OCI-LY1 (cell line): ENCODE results near the gene M1AP.

Experiments used
- CTCF ChIP-seq: fragments of 200-600 bp; sonication (generic), shearing (Covaris generic); IDR thresholded peaks from 2 replicates; pipeline ENCODE4 v1.5.1; 2017; ENCODE audit warnings: mild to moderate bottlenecking, antibody characterized with exemption, low read length, moderate library complexity, mixed read lengths
- EZH2 ChIP-seq: fragments of 200-600 bp; sonication (generic), shearing (Covaris generic); IDR thresholded peaks from 2 replicates; pipeline ENCODE4 v1.8.0; 2017; ENCODE audit warnings: borderline replicate concordance, mixed run types, mild to moderate bottlenecking, antibody characterized with exemption, low read length, moderate library complexity, mixed read lengths

- TF ChIP-seq CTCF (no peak), EZH2 (no peak)
Observed at GRCh38 chr2:74576211-74576862, 71.8 kb downstream of the M1AP start.
